OCI-LY1 (cell line): ENCODE data around the gene NISCH.

Source experiments
- CTCF ChIP-seq: fragments of 200-600 bp; sonication (generic), shearing (Covaris generic); IDR thresholded peaks from 2 replicates; pipeline ENCODE4 v1.5.1; 2017; ENCODE audit warnings: mild to moderate bottlenecking, antibody characterized with exemption, low read length, moderate library complexity, mixed read lengths
- EZH2 ChIP-seq: fragments of 200-600 bp; sonication (generic), shearing (Covaris generic); IDR thresholded peaks from 2 replicates; pipeline ENCODE4 v1.8.0; 2017; ENCODE audit warnings: borderline replicate concordance, mixed run types, mild to moderate bottlenecking, antibody characterized with exemption, low read length, moderate library complexity, mixed read lengths

GRCh38 chr3:52520716-52521487 lies 65.5 kb downstream of the NISCH start:
- TF ChIP-seq CTCF (no peak), EZH2 (no peak)
